Activated naive CD8-positive, alpha-beta T cell treated with anti-CD3 and anti-CD28 coated beads, Interleukin-2, amount 10 ng/mL, durations not matched to agents 7 days and 5 days (primary cell): ENCODE measurements around the gene VIT. TPM values are rescaled to one million over a fixed set of nuclear protein-coding genes. Genes with fewer than 3 reads are reported as not detected.

Experiments
- ATAC-seq: fragments of 150-1000 bp; cut with Tn5 transposase; one replicate; pipeline ENCODE4 v1.10.0; 2021; ENCODE audit warnings: low read depth, moderate library complexity
- POLR2A ChIA-PET: fragments of 350-600 bp; sonication (Branson Sonifier 250); formaldehyde crosslinking; loops from one replicate; lab custom pipeline; 2021; ENCODE audit warnings: antibody characterized with exemption; lab: Charles Lee
- DNase-seq: peaks from one replicate; pipeline ENCODE4 v3.0.0; 2021
- H3K27ac Mint-ChIP-seq: one replicate; pipeline ENCODE4 v1.8.0; 2022; ENCODE audit warnings: mild to moderate bottlenecking, mixed read lengths
- H3K27me3 Mint-ChIP-seq: one replicate; pipeline ENCODE4 v1.8.0; 2022; ENCODE audit warnings: mild to moderate bottlenecking, moderate library complexity, mixed read lengths
- H3K36me3 Mint-ChIP-seq: one replicate; pipeline ENCODE4 v1.8.0; 2021; ENCODE audit warnings: mild to moderate bottlenecking, mixed read lengths
- H3K4me1 Mint-ChIP-seq: one replicate; pipeline ENCODE4 v1.8.0; 2021; ENCODE audit warnings: mixed read lengths
- H3K4me3 Mint-ChIP-seq: one replicate; pipeline ENCODE4 v1.8.0; 2022; ENCODE audit warnings: mild to moderate bottlenecking, moderate library complexity, mixed read lengths
- H3K9me3 Mint-ChIP-seq: one replicate; pipeline ENCODE4 v1.8.0; 2021; ENCODE audit warnings: mixed read lengths
- total RNA-seq, 2 experiments: library from RNA; stranded (reverse); gene quantifications; one replicate each; pipeline ENCODE4 v1.2.3, GENCODE V29; 2021

The VIT gene
- total RNA-seq, 2 experiments from 2014 or later: not detected

DNA sequence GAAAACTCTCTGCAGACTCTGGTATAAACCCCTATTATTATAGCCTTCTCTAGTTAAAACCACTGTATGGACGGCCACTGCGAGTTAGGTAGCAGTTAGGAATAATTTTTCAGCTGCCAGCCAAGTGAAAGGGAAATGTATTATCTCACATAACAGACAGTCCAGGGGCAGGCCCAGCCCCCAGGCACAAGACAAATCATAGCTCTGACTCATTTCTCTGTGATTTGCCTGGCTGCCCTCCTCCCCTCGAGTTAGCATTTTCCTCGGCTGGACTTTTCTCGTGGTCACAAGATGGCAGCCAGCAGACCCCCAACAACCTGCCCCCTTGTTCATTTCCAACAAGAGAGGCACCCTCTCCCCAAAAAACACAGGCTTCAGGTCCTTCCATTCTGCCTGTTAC, 10.5 kb downstream of the VIT start:
- no peak overlapping the region for H3K4me3 Mint-ChIP-seq

DNA sequence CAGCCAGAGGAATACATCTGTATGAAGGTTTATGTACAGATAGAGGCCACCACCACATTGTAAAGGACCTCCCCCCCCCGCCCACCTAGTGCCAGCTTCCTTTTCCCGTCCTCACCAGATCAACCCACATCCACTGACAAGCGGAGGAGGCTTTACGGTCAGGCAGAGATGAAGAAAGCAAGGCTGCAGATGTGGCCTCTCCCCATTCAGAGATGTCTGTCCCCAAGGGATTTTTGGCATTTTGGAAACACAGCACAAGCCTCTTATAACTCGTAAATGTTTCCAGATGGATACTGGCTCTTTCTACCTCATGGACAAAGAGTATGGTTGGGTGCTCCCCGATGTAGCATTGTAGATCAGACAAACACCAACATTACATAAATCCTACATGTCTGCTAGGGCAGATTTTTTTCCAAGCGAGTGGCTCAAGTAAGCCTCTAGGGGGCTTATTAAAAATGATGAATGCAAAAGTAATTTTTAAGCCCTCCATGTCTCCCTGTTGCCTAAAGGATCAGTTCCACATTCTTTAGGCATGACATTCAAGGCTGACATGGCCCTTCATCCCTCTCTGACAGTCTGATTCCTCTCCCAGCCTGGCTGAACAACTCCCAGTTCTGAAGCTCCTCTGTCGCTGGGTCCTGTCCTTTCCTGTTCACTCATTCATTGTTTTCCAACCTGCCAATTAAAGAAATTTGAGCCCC, 11.7 kb downstream of the VIT start:
- ATAC-seq: no peak
- peaks cover 6% of the 10 kb centered on the region for H3K27me3 Mint-ChIP-seq
- peaks cover 4% of the 10 kb centered on the region for H3K9me3 Mint-ChIP-seq
- no peak overlapping the region for H3K4me3 Mint-ChIP-seq
- H3K27ac Mint-ChIP-seq: no peak overlapping the region
- H3K36me3 Mint-ChIP-seq: no peaks in the 10 kb centered on the region
- no peak for DNase-seq
- H3K4me1 Mint-ChIP-seq: no peaks in the 10 kb centered on the region
- POLR2A ChIA-PET: interaction anchor here (0.6 kb wide), 1 partner anchor 658 kb away, joined by 3 read pairs; no protein-coding TSS in a partner anchor

More for the DNA sequence above, 10.5 kb downstream of the VIT start:
- DNase-seq (no peak), ATAC-seq (no peak)
- POLR2A ChIA-PET: no interaction called here
- H3K27me3 Mint-ChIP-seq: peaks cover 6% of the 10 kb centered on the region
- peaks cover 4% of the 10 kb centered on the region for H3K9me3 Mint-ChIP-seq
- no peaks in the 10 kb centered on the region for H3K36me3 Mint-ChIP-seq
- H3K4me1 Mint-ChIP-seq: no peaks in the 10 kb centered on the region
- H3K27ac Mint-ChIP-seq: no peak overlapping the region

DNA sequence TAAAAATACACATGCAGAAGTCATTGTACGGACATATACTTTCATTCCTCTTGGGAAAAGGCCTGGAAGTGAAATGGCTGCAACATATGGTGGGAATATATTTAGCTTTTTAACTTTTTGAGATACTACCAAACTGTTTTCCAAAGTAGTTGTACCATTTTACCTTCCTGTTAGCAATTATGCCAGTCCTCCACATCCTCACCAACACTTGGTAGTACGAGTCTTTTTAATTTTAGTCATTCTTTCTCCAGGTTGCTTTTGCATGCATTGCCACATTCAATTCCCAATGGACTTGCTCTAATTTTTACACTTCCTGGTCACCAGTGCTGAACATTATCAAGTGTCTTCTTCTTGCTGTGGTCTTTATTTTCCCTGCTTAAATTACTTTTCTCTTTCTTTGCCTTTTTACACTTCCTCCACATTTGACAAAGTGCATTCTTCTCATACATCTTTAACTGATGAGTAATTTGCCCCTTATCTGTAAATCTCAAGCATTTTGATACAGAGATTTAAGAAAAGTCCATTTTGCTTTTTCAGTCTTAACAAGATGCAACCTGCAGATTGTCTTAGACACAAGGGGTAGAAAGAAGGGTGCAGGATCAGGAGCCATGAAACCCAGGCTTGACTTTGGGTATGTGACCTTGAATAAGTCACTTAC, 14.5 kb downstream of the VIT start:
- H3K36me3 Mint-ChIP-seq: no peaks in the 10 kb centered on the region
- DNase-seq: no peak
- peaks cover 6% of the 10 kb centered on the region for H3K27me3 Mint-ChIP-seq
- no peak overlapping the region for H3K27ac Mint-ChIP-seq
- POLR2A ChIA-PET: no interaction called here
- no peak overlapping the region for H3K4me3 Mint-ChIP-seq
- ATAC-seq: no peak
- H3K4me1 Mint-ChIP-seq: no peaks in the 10 kb centered on the region
- peaks cover 5% of the 10 kb centered on the region for H3K9me3 Mint-ChIP-seq

DNA sequence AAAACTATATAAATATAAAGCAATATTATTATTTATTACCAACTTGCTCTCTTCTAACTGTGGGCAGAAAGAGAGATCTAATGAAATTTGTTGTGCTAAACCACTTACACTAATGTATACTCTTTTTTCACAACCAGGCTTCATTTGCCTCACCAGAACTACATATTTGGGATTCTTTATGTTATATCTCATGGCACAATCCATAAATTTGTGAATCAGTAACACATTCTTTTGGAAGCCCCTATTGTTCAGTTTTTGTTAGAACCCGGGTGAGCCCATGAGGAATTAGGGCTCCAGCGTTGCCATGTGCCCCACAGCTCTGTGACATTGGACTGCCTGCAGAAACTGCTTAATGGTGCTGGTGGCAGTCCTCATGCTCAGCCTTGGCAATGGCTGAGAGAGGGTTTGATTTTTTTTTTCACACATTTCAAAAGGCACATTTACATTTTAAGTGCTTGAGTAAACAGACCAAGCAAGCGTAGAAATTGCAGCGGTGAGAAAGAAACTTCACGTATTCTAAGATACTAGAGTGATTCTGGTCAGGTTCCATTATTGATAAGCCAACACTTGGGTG, 15.3 kb downstream of the VIT start:
- POLR2A ChIA-PET: no interaction called here
- ATAC-seq: no peak
- no peak overlapping the region for H3K27ac Mint-ChIP-seq
- no peak overlapping the region for H3K4me3 Mint-ChIP-seq
- H3K27me3 Mint-ChIP-seq: peaks cover 6% of the 10 kb centered on the region
- H3K36me3 Mint-ChIP-seq: no peaks in the 10 kb centered on the region
- H3K4me1 Mint-ChIP-seq: no peaks in the 10 kb centered on the region
- peaks cover 5% of the 10 kb centered on the region for H3K9me3 Mint-ChIP-seq
- DNase-seq: no peak

DNA sequence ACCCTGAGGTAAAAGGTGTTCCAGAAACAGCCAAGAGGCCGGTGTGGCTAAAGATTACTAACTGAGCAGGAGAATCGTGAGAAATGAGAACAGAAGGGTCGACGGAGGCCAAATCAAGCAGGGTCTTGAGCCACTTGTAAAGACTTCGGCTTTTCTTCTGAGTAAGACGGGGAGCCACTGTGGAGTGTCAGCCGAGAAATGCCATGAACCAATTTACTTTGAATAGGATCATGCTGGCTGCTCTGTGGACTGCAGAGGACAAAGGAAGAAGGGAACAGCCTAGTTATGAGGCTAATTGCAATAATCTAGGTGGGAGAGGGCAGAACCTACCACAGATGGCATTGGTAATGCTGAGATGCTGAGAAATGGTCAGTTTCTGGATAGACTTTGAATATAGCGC, 16.8 kb downstream of the VIT start:
- H3K27me3 Mint-ChIP-seq: peaks cover 6% of the 10 kb centered on the region
- ATAC-seq: no peak
- no peaks in the 10 kb centered on the region for H3K4me1 Mint-ChIP-seq
- no peak for DNase-seq
- no peak overlapping the region for H3K4me3 Mint-ChIP-seq
- H3K27ac Mint-ChIP-seq: no peak overlapping the region
- POLR2A ChIA-PET: no interaction called here
- peaks cover 5% of the 10 kb centered on the region for H3K9me3 Mint-ChIP-seq
- no peaks in the 10 kb centered on the region for H3K36me3 Mint-ChIP-seq

DNA sequence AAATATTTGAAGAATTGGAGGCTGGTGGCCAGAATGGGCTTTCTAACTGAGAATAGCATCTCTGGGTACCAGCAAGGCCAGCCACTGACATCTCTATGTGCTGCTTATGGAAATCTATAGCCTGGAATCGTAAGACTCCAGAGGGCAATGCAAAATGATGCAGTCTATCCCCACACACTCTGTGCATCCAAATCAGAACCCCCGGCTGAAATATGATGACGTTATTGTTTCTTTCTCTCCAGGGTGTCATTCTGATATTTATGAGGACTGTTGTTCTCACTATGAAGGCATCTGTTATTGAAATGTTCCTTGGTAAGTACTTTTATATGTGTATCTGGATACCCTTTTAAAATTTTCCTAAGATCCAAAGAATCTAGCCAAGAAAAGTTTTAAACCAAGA, 19.6 kb downstream of the VIT start:
- POLR2A ChIA-PET: no interaction called here
- H3K27me3 Mint-ChIP-seq: peaks cover under 1% of the 10 kb centered on the region
- no peak overlapping the region for H3K4me3 Mint-ChIP-seq
- no peaks in the 10 kb centered on the region for H3K4me1 Mint-ChIP-seq
- no peak for DNase-seq
- H3K27ac Mint-ChIP-seq: no peak overlapping the region
- ATAC-seq: no peak
- peaks cover 2% of the 10 kb centered on the region for H3K9me3 Mint-ChIP-seq
- no peaks in the 10 kb centered on the region for H3K36me3 Mint-ChIP-seq

DNA sequence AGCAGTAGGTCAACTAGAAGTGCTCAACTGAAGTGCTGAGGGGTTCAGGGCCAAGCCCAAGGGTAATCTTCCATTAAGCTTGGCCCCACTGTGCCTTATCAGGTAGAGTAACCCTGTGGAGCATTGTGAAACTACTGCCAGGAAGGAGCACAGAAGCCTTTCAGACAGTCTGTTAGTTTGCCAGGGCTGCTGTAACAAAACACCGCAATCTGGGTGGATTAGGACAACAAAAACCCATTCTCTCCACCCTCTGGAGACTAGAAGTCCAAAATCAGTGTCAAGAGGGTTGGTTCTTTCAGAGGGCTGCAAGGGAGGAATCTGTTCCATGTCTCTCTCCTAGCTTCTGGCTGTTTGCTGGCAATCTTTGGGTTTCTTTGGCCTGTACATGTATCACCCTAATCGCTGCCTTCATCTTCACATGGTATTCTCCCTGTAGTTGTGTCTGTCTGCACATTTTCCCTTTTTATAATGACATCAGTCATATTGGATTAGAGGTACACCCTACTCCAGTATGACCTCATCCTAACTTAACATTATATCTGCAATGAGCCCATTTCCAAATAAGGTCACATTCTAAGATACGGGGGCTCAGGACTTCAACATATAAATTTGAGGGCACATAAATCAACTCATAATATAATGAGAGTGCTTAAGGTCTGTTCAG, 21.2 kb downstream of the VIT start:
- Mint-ChIP-seq H3K27me3 (peaks cover 5% of the 10 kb centered on the region), H3K9me3 (peaks cover 1% of the 10 kb centered on the region), H3K27ac (no peak overlapping the region), H3K4me3 (no peak overlapping the region), H3K4me1 (no peaks in the 10 kb centered on the region), H3K36me3 (no peaks in the 10 kb centered on the region)
- ATAC-seq: no peak
- no peak for DNase-seq
- POLR2A ChIA-PET: no interaction called here

DNA sequence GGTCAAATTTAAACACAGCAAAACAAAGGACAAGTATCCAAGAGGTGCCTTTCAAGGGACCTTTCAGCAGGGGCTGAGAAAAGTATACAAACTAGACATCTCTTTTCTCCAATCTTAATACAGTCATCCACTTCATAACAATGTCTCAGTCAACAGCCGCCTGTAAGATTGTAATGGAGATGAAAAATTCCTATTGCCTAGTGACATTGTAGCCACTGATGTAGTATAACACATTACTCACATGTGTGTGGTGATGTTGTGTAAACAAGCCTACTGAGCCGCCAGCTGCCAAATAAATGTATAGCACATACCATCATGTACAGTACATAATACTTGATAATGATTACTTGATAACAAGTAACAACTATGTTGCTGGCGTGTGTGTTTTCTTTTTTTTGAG, 31.0 kb downstream of the VIT start:
- Mint-ChIP-seq H3K4me3 (no peak overlapping the region), H3K4me1 (no peaks in the 10 kb centered on the region), H3K27me3 (no peaks in the 10 kb centered on the region), H3K9me3 (no peaks in the 10 kb centered on the region), H3K36me3 (no peaks in the 10 kb centered on the region), H3K27ac (no peak overlapping the region)
- no peak for DNase-seq
- no peak for ATAC-seq
- POLR2A ChIA-PET: no interaction called here

DNA sequence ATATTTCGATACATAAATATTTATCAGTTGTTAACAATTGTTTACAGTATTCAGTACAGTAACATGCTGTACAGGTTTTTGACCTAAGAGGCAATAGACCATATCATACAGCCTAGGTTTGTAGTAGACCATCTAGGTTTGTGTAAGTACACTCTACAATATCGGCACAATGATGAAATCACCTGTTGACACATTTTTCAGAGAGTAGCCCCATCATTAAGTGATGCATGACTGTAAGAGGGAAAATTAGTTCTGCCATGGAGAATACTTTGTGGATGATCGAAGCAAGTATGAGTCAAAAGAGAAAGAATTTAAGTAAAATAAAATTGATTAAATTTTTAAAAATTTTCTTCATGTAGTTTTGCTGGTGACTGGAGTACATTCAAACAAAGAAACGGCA, 32.6 kb downstream of the VIT start:
- Mint-ChIP-seq H3K9me3 (no peaks in the 10 kb centered on the region), H3K4me1 (no peaks in the 10 kb centered on the region), H3K27me3 (no peaks in the 10 kb centered on the region), H3K27ac (no peak overlapping the region), H3K36me3 (no peaks in the 10 kb centered on the region), H3K4me3 (no peak overlapping the region)
- ATAC-seq (no peak), DNase-seq (no peak)
- POLR2A ChIA-PET: no interaction called here

DNA sequence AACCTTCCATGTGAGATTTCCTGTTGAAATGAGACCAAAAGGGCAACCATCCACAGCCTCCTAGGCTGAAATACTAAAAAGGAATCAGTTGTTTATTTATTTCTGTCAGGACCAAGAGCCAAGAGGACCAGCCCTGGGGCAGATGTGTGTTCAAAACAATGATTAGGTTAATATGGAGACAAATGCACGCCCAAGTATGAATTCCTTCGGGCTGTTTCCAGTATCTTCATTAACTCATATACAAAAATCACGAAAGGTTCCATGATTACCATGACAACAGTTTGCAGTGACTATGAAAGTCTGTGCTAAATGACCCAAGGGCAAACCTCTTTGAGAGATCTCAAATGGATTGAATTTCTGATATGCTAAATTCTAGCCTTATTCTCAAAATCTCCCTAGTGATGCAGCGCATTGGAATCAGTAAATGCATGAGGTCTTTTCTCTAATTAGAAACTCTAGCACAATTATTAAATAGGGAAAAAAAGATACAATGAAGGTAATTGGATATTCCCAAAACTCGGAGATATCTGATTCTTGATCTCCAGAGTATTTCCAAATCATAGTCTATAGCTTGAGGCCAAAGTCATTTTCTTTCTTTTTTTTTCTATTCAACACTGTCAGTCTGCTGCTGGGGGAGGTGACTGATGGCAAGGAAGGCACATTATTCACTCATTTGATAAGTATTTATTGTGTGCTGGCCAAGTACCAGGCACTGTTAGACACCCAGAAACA, 35.6 kb downstream of the VIT start:
- Mint-ChIP-seq H3K4me1 (no peaks in the 10 kb centered on the region), H3K36me3 (no peaks in the 10 kb centered on the region), H3K4me3 (no peak overlapping the region), H3K9me3 (no peaks in the 10 kb centered on the region), H3K27me3 (peaks cover 2% of the 10 kb centered on the region), H3K27ac (no peak overlapping the region)
- ATAC-seq (no peak), DNase-seq (no peak)
- POLR2A ChIA-PET: no interaction called here

DNA sequence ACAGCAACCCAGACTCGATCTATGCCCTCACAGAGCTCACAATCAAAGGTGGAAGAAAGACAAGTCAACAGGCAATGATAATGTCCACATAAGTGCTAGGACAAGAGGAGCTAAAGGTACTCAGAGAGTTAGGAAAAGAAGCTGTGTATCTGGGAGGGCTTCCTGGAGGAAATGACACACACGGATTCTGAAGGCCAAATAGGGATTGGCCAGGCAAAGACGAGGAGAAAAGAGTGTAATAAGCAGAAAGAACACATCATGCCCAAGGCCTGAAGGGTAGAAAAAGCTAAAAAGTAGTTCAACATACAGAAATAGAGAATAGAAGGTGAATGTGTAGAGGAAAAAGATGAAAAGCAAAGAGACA, 36.1 kb downstream of the VIT start:
- no peak for DNase-seq
- Mint-ChIP-seq H3K27me3 (peaks cover 3% of the 10 kb centered on the region), H3K9me3 (no peaks in the 10 kb centered on the region), H3K27ac (no peak overlapping the region), H3K4me3 (no peak overlapping the region), H3K36me3 (no peaks in the 10 kb centered on the region), H3K4me1 (no peaks in the 10 kb centered on the region)
- no peak for ATAC-seq
- POLR2A ChIA-PET: no interaction called here

DNA sequence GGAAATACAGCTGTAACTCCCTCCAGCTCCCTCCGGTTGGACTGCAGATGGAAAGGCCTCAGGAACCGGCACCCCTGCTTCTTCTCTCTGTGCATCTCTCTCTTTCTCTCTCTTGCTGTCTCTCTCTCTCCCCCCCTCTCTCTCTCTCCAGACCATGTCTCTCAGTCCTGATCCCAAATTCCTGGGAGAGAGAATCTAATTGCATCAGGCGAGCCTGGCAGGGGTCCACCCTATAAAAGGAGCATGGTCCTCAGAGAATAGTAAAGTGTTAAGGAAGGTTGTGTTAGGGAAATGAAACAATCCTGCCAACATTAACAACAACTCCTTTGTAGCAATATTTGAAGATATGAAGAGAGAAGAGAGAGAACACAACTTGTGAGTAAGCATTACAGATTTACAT, 36.7 kb downstream of the VIT start:
- no peaks in the 10 kb centered on the region for H3K36me3 Mint-ChIP-seq
- POLR2A ChIA-PET: no interaction called here
- ATAC-seq (no peak), DNase-seq (no peak)
- H3K27me3 Mint-ChIP-seq: peaks cover 3% of the 10 kb centered on the region
- no peaks in the 10 kb centered on the region for H3K4me1 Mint-ChIP-seq
- H3K4me3 Mint-ChIP-seq: no peak overlapping the region
- no peaks in the 10 kb centered on the region for H3K9me3 Mint-ChIP-seq
- H3K27ac Mint-ChIP-seq: no peak overlapping the region

DNA sequence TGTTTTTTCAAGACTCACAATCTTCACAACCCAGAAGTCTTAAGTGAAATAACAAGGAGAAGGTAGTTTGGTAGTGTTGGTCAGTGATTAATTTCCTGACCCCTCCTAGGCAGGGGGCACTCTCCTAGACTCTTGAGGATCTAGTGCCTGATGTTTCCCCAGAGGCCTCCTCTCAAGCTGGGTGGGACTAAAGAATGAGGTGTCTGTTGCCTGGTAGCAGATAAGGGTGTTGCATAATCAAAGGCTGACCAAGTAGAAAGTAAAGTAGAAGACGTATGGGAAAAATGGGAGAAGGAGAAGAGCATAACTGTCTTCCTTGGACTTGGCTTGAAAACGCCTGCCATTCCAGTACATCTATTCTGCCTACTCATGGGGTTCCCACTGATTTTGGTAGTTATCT, 37.8 kb downstream of the VIT start:
- H3K9me3 Mint-ChIP-seq: no peaks in the 10 kb centered on the region
- POLR2A ChIA-PET: no interaction called here
- H3K36me3 Mint-ChIP-seq: no peaks in the 10 kb centered on the region
- DNase-seq: no peak
- H3K4me1 Mint-ChIP-seq: no peaks in the 10 kb centered on the region
- no peak overlapping the region for H3K27ac Mint-ChIP-seq
- peaks cover 3% of the 10 kb centered on the region for H3K27me3 Mint-ChIP-seq
- no peak overlapping the region for H3K4me3 Mint-ChIP-seq
- ATAC-seq: no peak
